HepG2 (cell line): ENCODE results near the gene EPB41L4A. TPM values are rescaled to one million over a fixed set of nuclear protein-coding genes. Genes with fewer than 3 reads are reported as not detected.

ENCODE experiments used
- ATAD3A ChIP-seq: sonication (generic); formaldehyde crosslinking; IDR thresholded peaks from 2 replicates; pipeline ENCODE4 v1.4.0; 2020; ENCODE audit warnings: missing genetic modification reagents
- GATAD1 ChIP-seq: IDR thresholded peaks from 2 replicates; pipeline ENCODE4 v1.6.1; 2016; ENCODE audit warnings: missing genetic modification reagents, missing compliant biosample characterization
- KDM4B ChIP-seq: sonication (generic); formaldehyde crosslinking; IDR thresholded peaks from 2 replicates; pipeline ENCODE4 v1.4.0; 2020; ENCODE audit warnings: missing genetic modification reagents
- KDM6A ChIP-seq: IDR thresholded peaks from 2 replicates; pipeline ENCODE4 v1.6.1; 2016; ENCODE audit warnings: low read depth
- KMT2A ChIP-seq: sonication (generic); formaldehyde crosslinking; IDR thresholded peaks from 2 replicates; pipeline ENCODE4 v1.4.0; 2020; ENCODE audit warnings: missing genetic modification reagents
- RFXANK ChIP-seq: IDR thresholded peaks from 2 replicates; pipeline ENCODE4 v1.6.1; 2016
- TAF1 ChIP-seq: sonication (generic); formaldehyde crosslinking; IDR thresholded peaks from 2 replicates; pipeline ENCODE4 v1.4.0; 2020; ENCODE audit warnings: missing genetic modification reagents
- TEAD2 ChIP-seq: sonication (generic); formaldehyde crosslinking; IDR thresholded peaks from 2 replicates; pipeline ENCODE4 v1.9.0; 2021; ENCODE audit warnings: missing genetic modification reagents
- ZFP62 ChIP-seq: sonication (generic); formaldehyde crosslinking; IDR thresholded peaks from 2 replicates; pipeline ENCODE4 v1.4.0; 2020; ENCODE audit warnings: missing genetic modification reagents
- ZMAT3 ChIP-seq: sonication (generic); formaldehyde crosslinking; conservative IDR thresholded peaks from 2 replicates; pipeline ENCODE4 v1.7.0; 2021; ENCODE audit warnings: missing genetic modification reagents
- ZNF160 ChIP-seq: sonication (generic); formaldehyde crosslinking; IDR thresholded peaks from 2 replicates; pipeline ENCODE4 v1.8.0; 2022; ENCODE audit warnings: mild to moderate bottlenecking, inconsistent platforms, missing genetic modification reagents
- ZNF17 ChIP-seq: sonication (generic); formaldehyde crosslinking; IDR thresholded peaks from 2 replicates; pipeline ENCODE4 v1.5.0; 2020; ENCODE audit warnings: mild to moderate bottlenecking, missing genetic modification reagents
- ZNF225 ChIP-seq: sonication (generic); formaldehyde crosslinking; IDR thresholded peaks from 2 replicates; pipeline ENCODE4 v1.4.0; 2020; ENCODE audit warnings: mild to moderate bottlenecking, missing genetic modification reagents
- ZNF282 ChIP-seq: fragments of 450-650 bp; IDR thresholded peaks from 2 replicates; pipeline ENCODE4 v1.6.1; 2018; ENCODE audit not compliant: partially characterized antibody
- ZNF557 ChIP-seq: sonication (generic); formaldehyde crosslinking; IDR thresholded peaks from 2 replicates; pipeline ENCODE4 v1.4.0; 2020; ENCODE audit warnings: missing genetic modification reagents
- polyA plus RNA-seq, 8 experiments: library from polyadenylated mRNA; depleted of rRNA in 3 of 8; stranded (reverse) in 7 of 8; unstranded in 1 of 8; fragments of >200 nt; fragmentation: Illumina TruSeq in 4 of 8; extraction: Trizol in 4 of 8; gene quantifications; 2 replicates each; pipeline versions ENCODE4 v1.2.1 to v1.2.3, GENCODE V29; 2011 to 2016; ENCODE audit warnings: low read depth in 4 of 8, missing spikeins in 1 of 8, mixed read lengths in 1 of 8; ENCODE audit not compliant: insufficient read depth in 1 of 8
- total RNA-seq, 5 experiments: library from RNA; depleted of rRNA; stranded (reverse); fragments of >200 nt; fragmentation: Illumina TruSeq; extraction: Trizol; gene quantifications; 2 replicates each; pipeline ENCODE4 v1.2.3, GENCODE V29; 2016; ENCODE audit warnings: low read depth in 1 of 5
- TF ChIP-seq, protein P1 (sequence below): sonication (generic); formaldehyde crosslinking; IDR thresholded peaks from 2 replicates; pipeline ENCODE4 v1.4.0; 2020; ENCODE audit warnings: missing genetic modification reagents, low read depth, mild to moderate bottlenecking, borderline replicate concordance
- TF ChIP-seq, protein P2 (sequence below): sonication (generic); formaldehyde crosslinking; IDR thresholded peaks from 2 replicates; pipeline ENCODE4 v1.4.0; 2020; ENCODE audit warnings: missing genetic modification reagents
- TF ChIP-seq, protein P3 (sequence below): sonication (generic); formaldehyde crosslinking; IDR thresholded peaks from 2 replicates; pipeline ENCODE4 v1.4.0; 2020; ENCODE audit warnings: low read depth, missing genetic modification reagents
- TF ChIP-seq, protein P4 (sequence below): sonication (generic); formaldehyde crosslinking; IDR thresholded peaks from 2 replicates; pipeline ENCODE4 v1.4.0; 2020; ENCODE audit warnings: mild to moderate bottlenecking, missing genetic modification reagents
- TF ChIP-seq, protein P5 (sequence below): sonication (generic); formaldehyde crosslinking; conservative IDR thresholded peaks from 2 replicates; pipeline ENCODE4 v1.4.0; 2020; ENCODE audit warnings: missing genetic modification reagents

Gene EPB41L4A
- total and polyA plus RNA-seq, 2 of the 13 experiments (the other 11 are each of a cell fraction or from before 2014, with no cell fraction given), result 0.07 TPM; not detected in 1

DNA sequence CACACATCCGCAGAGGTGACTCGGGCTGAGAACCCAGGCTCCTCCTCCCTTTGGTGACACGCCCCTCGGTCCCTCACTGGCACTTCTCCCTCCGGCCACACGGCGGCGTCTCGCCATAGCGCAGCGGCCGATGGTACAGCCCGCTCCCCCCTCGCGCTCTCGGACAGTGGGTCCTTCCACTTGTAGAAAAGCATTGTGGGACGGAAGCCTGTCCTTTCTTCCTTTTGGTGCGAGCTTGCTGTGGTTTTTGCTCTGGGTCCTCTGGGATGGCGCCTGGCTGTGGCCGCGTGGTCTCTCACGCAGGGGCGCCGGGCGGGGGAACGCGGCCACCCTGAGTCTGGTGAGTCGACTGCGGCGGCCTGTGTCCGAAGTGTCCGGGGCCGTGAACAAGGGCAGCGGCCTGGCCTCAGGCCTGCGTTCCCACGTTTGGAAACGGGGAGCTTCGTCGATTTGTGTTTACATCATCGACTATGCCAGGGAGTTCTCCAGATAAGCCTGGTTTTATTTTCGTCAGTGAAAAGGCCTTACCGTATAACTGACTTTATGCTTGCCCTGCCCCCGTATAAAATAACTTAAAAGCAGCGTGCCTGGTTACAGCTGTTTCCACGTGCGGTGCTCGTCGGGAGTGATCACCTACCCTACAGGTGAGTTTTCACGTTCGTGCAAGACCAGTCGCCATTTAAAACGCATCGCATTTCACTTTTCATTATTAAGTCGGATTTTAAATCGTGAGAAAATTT, 258.3 kb downstream of the EPB41L4A start (continued):
- TF ChIP-seq, protein P1, sequence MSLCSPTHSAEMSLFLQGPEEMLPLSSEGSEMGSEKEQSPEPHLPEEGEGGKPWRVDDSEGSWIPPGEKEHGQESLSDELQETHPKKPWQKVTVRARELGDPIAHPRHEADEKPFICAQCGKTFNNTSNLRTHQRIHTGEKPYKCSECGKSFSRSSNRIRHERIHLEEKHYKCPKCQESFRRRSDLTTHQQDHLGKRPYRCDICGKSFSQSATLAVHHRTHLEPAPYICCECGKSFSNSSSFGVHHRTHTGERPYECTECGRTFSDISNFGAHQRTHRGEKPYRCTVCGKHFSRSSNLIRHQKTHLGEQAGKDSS, result peak; percentile 89; the same call in 1 of the 2 replicates
- peak; percentile 94 for TF ChIP-seq ZNF160
- peak; percentile 94; the same call in 1 of the 2 replicates for TF ChIP-seq ZNF557 (CRISPR knock-in tag)
- TF ChIP-seq GATAD1 (CRISPR knock-in tag), result peak; percentile 93
- no peak for TF ChIP-seq ATAD3A (CRISPR knock-in tag)
- TF ChIP-seq, protein P2, sequence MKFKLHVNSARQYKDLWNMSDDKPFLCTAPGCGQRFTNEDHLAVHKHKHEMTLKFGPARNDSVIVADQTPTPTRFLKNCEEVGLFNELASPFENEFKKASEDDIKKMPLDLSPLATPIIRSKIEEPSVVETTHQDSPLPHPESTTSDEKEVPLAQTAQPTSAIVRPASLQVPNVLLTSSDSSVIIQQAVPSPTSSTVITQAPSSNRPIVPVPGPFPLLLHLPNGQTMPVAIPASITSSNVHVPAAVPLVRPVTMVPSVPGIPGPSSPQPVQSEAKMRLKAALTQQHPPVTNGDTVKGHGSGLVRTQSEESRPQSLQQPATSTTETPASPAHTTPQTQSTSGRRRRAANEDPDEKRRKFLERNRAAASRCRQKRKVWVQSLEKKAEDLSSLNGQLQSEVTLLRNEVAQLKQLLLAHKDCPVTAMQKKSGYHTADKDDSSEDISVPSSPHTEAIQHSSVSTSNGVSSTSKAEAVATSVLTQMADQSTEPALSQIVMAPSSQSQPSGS (CRISPR knock-in tag), result peak; percentile 92; the same call in 1 of the 2 replicates
- TF ChIP-seq, protein P3, sequence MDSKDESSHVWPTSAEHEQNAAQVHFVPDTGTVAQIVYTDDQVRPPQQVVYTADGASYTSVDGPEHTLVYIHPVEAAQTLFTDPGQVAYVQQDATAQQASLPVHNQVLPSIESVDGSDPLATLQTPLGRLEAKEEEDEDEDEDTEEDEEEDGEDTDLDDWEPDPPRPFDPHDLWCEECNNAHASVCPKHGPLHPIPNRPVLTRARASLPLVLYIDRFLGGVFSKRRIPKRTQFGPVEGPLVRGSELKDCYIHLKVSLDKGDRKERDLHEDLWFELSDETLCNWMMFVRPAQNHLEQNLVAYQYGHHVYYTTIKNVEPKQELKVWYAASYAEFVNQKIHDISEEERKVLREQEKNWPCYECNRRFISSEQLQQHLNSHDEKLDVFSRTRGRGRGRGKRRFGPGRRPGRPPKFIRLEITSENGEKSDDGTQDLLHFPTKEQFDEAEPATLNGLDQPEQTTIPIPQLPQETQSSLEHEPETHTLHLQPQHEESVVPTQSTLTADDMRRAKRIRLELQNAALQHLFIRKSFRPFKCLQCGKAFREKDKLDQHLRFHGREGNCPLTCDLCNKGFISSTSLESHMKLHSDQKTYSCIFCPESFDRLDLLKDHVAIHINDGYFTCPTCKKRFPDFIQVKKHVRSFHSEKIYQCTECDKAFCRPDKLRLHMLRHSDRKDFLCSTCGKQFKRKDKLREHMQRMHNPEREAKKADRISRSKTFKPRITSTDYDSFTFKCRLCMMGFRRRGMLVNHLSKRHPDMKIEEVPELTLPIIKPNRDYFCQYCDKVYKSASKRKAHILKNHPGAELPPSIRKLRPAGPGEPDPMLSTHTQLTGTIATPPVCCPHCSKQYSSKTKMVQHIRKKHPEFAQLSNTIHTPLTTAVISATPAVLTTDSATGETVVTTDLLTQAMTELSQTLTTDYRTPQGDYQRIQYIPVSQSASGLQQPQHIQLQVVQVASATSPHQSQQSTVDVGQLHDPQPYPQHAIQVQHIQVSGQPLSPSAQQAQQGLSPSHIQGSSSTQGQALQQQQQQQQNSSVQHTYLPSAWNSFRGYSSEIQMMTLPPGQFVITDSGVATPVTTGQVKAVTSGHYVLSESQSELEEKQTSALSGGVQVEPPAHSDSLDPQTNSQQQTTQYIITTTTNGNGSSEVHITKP (CRISPR knock-in tag), result peak; percentile 100
- TF ChIP-seq KDM6A, result no peak
- peak; percentile 88 for TF ChIP-seq KDM4B (CRISPR knock-in tag)
- TF ChIP-seq ZNF17, result no peak
- peak; percentile 92; the same call in 1 of the 2 replicates for TF ChIP-seq ZFP62 (CRISPR knock-in tag)
- TF ChIP-seq, protein P4, sequence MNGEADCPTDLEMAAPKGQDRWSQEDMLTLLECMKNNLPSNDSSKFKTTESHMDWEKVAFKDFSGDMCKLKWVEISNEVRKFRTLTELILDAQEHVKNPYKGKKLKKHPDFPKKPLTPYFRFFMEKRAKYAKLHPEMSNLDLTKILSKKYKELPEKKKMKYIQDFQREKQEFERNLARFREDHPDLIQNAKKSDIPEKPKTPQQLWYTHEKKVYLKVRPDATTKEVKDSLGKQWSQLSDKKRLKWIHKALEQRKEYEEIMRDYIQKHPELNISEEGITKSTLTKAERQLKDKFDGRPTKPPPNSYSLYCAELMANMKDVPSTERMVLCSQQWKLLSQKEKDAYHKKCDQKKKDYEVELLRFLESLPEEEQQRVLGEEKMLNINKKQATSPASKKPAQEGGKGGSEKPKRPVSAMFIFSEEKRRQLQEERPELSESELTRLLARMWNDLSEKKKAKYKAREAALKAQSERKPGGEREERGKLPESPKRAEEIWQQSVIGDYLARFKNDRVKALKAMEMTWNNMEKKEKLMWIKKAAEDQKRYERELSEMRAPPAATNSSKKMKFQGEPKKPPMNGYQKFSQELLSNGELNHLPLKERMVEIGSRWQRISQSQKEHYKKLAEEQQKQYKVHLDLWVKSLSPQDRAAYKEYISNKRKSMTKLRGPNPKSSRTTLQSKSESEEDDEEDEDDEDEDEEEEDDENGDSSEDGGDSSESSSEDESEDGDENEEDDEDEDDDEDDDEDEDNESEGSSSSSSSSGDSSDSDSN (CRISPR knock-in tag), result peak; percentile 82; the same call in 1 of the 2 replicates
- TF ChIP-seq, protein P5, sequence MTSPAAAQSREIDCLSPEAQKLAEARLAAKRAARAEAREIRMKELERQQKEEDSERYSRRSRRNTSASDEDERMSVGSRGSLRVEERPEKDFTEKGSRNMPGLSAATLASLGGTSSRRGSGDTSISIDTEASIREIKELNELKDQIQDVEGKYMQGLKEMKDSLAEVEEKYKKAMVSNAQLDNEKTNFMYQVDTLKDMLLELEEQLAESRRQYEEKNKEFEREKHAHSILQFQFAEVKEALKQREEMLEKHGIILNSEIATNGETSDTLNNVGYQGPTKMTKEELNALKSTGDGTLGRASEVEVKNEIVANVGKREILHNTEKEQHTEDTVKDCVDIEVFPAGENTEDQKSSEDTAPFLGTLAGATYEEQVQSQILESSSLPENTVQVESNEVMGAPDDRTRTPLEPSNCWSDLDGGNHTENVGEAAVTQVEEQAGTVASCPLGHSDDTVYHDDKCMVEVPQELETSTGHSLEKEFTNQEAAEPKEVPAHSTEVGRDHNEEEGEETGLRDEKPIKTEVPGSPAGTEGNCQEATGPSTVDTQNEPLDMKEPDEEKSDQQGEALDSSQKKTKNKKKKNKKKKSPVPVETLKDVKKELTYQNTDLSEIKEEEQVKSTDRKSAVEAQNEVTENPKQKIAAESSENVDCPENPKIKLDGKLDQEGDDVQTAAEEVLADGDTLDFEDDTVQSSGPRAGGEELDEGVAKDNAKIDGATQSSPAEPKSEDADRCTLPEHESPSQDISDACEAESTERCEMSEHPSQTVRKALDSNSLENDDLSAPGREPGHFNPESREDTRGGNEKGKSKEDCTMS, result peak; percentile 40; the same call in 1 of the 2 replicates
- TF ChIP-seq ZNF225 (CRISPR knock-in tag), result peak; percentile 94
- TF ChIP-seq KMT2A (CRISPR knock-in tag), result peak; percentile 90
- 0 out of 2 replicates have a peak, but pooled peaks have one; percentile 72 for TF ChIP-seq TEAD2 (CRISPR knock-in tag)
- TF ChIP-seq RFXANK, result no peak
- peak; percentile 77; the same call in 1 of the 2 replicates for TF ChIP-seq ZMAT3 (CRISPR knock-in tag)
- peak; percentile 98 for TF ChIP-seq TAF1
- no peak for TF ChIP-seq ZNF282
